Stimulated activated CD4-positive, alpha-beta T cell treated with anti-CD3 and anti-CD28 coated beads, TNF-alpha, amount 100 ng/mL, for 4 hours (primary cell): Measurements from ENCODE around the gene SPDYE17.
"Not testable (repeated sequence)": the region's sequence is repeated elsewhere in the genome, so short reads cannot be mapped to it uniquely, and the experiment has no call there.

Source experiments
- DNase-seq, 3 experiments: peaks; one replicate each; pipeline ENCODE4 v3.0.0-alpha.2; 2020; ENCODE audit warnings: low read depth in 3 of 3

Gene SPDYE17

DNA sequence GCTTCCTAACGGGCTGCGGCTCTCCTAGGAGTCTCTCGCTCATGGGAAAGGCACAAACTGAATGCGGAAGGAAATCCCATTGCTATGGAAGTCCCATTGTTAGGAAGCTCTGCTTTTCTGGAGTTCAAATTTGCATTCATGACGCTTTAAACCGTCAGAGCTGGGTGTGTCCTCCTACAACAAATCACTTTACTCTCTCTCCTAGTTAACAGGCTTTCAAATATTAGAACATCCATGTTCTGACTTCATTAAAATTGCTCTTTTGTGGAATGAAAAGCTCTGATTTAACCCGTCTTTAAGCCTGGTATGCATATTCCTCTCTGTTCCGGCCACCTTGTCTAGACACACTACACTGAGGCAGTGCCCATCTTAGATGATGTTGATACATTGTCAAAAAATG, at the start of gene SPDYE17:
Gene SPDYE17, minus strand, starts transcription at position 101 of the 400 bp plus-strand sequence. CDS start 1,791 bp downstream, outside the sequence.
- not testable (repeated sequence) for DNase-seq

DNA sequence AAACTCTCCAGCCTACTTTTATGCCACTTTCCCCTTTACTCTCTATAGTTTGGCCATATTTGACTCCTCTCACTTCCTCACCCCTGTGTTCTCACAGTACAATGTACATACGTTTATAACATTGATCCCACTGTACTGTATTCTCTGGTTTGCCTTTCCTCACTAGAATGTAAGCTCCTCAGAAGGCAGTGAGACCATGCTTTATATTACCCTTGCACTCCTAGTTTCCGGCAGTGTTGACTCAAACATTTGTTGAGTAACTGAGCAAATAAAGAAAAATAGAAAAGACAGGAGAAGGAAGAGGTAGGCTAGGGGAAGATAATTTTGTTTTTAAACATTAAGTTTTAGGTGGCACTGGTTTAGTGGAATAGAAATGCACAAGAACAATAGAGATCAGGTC, 48.1 kb upstream of the SPDYE17 start:
- DNase-seq: not testable (repeated sequence)

- DNase-seq: not testable (repeated sequence)
Measured at GRCh38 chr7:77079624-77080023, 47.5 kb upstream of the SPDYE17 start.

GRCh38 chr7:77079112-77079511, 47.0 kb upstream of the SPDYE17 start:
- DNase-seq: not testable (repeated sequence)

DNA sequence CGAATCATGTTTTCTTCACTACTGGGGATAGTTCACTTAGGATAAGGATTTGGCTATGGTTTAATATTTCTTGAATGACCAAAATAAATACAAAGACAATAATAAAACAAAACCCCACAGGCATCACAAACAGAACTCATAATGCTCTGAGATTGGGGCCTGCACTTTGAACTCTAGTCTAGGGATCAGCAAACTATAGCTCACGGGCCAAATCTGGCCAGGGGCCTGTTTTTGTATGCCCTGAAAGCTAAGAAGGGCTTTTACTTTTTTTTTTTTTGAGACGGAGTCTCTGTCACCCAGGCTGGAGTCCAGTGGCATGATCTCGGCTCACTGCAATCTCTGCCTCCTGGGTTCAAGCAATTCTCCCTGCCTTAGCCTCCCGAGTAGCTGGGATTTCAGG, 44.9 kb upstream of the SPDYE17 start:
- DNase-seq: not testable (repeated sequence)

DNA sequence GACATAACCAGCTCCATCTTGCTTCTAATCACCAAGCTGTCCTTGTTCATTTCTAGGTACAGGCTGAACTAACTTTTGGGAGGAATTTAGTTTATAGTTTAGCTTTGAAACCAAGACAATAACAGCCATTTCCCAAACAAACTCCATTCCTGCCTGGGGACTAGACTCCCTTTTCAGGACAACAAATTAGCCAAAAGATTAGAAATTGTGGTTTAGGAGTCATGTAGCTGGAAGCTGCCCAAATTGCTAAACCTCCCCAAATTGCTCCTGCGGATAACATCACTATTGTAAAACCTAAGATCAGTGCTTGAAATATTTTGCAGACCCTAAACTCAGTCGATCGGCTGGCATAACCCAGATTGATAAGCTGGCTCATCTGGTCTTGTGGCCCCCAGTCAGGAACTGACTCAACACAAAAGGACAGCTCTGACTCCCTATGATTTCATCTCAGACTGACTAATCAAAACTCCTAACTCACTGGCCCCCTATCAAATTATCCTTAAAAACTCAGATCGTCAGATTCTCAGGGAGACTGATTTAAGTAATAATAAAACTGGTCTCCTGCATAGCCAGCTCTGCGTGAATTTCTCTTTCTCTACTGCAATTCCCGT, 42.7 kb upstream of the SPDYE17 start:
- DNase-seq: not testable (repeated sequence)

DNA sequence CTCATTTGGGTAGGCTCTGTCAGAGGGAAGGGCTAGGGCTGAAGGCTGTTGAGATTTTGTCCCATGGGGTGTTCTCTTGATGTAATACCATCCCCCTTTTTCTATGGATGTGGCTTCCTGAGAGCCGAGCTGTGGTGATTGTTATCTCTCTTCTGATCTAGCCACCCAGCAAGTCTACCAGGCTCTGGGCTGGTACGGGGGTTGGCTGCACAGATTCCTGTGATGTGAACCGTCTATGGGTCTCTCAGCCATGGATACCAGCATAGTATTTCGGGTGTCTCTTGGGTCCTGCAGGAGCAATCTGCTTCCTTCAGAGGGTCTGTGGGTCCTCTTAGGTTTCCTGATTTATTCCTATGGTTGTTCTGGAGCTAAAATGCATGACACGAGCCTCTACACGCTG, 38.9 kb upstream of the SPDYE17 start:
- not testable (repeated sequence) for DNase-seq

DNA sequence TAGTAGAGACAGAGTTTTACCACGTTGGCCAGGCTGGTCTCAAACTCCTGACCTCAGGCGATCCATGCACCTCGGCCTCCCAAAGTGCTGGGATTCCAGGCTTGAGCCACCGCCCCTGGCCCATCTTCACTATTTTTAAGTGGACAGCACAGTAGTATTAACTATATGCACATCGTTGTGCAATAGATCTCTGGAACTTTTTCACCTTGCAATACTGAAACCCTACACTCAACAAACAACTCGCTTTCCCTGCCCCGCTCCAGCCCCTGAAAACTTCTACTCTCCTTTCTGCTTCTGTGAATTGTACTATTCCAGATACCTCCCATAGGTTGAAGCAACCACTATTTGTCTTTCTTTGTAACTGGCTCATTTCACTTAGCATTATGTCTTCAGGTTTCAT, 33.7 kb upstream of the SPDYE17 start:
- not testable (repeated sequence) for DNase-seq

GRCh38 chr7:77063732-77064131, 31.6 kb upstream of the SPDYE17 start:
- not testable (repeated sequence) for DNase-seq

GRCh38 chr7:77062557-77062956, 30.4 kb upstream of the SPDYE17 start, which contains the start of gene SPDYE18:
Gene SPDYE18 (minus strand): TSS chr7:77062558. CDS start chr7:77060512, 2,046 bp downstream.
- DNase-seq: not testable (repeated sequence)

DNA sequence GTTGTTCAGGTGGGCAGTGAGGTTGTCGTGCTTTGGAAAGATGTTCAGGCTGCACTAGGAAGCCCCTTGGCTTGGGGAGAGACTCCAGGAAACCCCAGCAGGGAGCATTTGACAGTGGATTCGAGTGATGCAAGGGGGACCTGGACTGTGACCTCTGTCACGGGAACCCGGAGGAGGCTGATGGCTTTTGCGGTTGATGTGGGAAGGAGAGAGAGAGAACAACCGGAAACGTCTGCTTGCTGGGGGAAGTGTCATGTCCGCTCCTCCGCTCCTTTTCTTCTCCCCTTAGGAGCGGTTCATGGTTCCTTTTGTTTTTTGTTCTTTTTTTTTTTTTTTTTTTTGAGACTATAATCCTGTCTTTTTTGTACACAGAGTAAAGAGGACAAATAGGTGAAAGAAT, 5.8 kb downstream of the SPDYE17 start:
- DNase-seq: not testable (repeated sequence)

GRCh38 chr7:77010074-77010680, 22.0 kb downstream of the SPDYE17 start:
- DNase-seq: not testable (repeated sequence)

- DNase-seq: not testable (repeated sequence)
Measured at GRCh38 chr7:77008000-77008399, 24.2 kb downstream of the SPDYE17 start.

DNA sequence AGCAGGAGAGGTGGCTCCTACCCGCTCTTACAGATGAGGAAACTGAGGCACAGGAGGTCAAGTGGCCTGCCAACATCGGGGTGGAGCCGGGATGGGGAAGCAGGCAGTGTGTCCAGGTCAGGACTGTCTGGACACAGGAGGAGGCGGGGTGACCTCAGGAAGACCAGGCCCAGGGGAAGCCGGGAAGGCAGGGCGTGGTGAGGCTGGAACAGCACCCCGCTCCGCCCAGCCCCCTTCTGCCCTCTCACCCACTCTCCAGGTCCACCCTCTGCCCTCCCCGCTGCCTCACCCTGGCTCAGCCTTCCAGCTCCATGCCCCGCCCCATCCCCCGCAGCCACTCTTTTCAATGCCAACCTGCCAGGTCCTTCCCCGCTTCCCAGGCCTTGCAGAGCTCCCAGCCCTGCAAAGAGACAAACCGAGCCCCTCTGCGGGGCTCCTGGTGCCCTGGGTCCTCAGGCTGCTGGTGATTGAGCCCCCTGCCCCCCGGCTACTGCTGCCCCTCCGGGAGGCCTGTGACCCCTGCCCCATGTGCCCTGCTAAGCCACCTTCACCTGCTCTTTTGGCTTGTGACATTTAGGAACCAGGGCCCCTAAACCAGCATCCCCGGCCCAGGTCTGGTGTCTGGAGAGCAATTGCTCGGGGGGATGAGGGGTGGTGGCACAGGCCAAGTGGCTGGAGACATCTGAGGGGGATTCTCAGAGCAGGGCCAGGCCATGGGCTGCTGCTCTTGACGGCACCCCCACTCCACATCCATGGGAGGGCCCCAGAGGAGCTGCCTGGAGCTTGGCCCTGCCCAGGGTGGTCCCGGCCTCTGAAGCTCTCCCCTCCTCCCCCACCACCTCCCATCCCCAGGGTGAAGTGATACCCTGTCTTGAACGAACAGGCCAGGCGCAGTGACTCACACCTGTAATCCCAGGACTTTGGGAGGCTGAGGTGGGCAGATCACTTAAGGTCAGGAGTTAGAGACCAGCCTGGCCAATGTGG, 25.7 kb downstream of the SPDYE17 start:
- DNase-seq: not testable (repeated sequence)

DNA sequence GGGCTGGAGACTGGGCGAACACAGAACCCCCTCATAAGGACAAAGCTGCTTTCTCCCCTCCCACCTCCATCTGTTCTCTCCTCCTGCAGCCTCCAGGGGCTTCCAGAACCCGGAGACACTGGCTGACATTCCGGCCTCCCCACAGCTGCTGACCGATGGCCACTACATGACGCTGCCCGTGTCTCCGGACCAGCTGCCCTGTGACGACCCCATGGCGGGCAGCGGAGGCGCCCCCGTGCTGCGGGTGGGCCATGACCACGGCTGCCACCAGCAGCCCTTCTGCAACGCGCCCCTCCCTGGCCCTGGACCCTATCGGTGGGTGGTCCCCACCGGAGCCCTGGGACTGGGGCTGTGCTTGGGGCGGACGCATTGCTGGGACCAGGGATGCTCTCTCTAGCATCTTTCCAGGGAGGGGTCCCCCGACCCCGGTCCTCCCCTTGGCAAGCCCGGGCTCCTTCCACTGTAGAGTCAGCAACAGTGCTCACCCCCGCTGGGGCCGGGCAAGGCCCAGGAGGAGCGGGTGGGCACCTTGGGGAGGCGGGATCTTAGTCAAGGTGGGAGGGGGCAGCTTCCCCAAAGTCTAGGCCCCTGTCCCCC, 26.6 kb downstream of the SPDYE17 start:
- not testable (repeated sequence) for DNase-seq

GRCh38 chr7:77004151-77004550, 28.0 kb downstream of the SPDYE17 start:
- not testable (repeated sequence) for DNase-seq

DNA sequence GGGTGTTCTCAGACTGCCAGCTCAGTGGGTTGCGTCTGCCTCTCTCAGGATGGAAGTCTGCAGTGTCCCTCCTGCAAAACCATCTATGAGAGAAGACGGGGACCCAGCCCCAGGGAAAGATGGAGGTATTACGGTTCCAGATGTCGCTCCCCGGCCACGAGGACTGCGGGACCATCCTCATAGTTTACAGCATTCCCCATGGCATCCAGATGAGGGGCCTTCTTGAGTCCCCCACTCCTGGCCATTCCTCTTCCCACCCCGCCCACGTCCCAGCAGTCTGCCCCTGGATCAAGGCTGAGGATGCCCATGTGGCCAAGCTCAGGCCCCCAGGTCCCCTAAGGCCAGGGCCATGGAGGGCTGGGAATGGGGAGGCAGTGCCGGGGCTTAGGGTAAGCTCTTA, 28.9 kb downstream of the SPDYE17 start:
- not testable (repeated sequence) for DNase-seq

GRCh38 chr7:77002678-77003233, 29.4 kb downstream of the SPDYE17 start:
- DNase-seq: not testable (repeated sequence)

DNA sequence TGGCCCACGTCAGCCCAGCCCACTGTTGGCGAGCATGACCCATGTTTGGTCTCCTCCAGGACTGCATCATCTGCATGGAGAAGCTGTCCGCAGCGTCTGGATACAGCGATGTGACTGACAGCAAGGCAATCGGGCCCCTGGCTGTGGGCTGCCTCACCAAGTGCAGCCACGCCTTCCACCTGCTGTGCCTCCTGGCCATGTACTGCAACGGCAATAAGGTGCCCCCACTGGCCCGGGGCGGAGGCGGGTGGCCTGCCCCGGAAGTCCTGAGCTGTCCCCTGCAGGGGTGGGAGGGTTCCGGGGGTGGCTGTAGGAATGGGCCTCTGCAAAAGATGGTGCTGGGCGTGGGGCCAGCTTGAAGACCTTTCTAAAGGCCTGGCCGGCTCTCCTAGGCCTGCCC, 30.1 kb downstream of the SPDYE17 start:
- not testable (repeated sequence) for DNase-seq

DNA sequence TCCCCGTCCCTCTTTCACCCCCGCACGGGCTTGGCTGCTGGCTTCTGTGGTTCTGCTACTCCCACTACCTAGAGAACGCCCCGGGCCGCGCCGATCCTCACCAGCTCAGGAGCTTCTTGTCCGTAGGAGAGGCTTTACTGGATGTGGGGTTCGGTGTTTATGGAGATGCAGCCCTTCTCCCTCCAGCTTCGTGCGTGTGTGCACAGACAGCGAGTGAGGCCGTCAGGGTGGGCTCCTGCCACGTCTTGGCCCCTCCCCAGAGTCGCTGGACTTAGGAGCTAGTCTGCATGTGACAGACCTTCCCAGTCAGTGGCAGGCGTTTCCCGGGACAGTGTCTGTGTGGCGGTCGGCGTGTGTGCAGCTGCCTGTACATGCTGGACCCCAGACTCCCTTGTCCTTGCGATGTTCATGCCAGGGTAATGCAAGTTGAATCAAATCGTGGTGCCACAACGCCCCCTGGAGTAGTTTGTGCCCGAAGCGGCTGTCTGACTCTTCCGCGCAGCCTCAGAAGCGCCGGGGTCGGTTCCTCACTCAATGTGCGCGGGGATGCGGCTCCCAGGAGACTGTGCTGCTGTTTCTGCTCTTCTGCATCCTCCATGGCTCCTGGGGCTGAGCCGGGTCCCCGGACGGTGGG, 32.6 kb downstream of the SPDYE17 start:
- DNase-seq: not testable (repeated sequence)
